T-helper 17 cell (primary cell): ENCODE data around the gene HFM1. TPM values are rescaled to one million over a fixed set of nuclear protein-coding genes. Genes with fewer than 3 reads are reported as not detected.
A peak's percentile ranks its signal among the peaks of the same experiment; 100 is the strongest.
"Not testable (repeated sequence)": the region's sequence is repeated elsewhere in the genome, so short reads cannot be mapped to it uniquely, and the experiment has no call there.

Experiments used
- ATAC-seq: fragments of 150-1000 bp; cut with Tn5 transposase; 2 replicates; pipeline ENCODE4 v1.10.0; 2021; ENCODE audit warnings: mild to moderate bottlenecking, moderate library complexity
- DNase-seq, 3 donors: peaks; one replicate each; pipeline versions ENCODE4 v3.0.0 to v3.0.0-alpha.2; 2020 to 2021
- H3K9me3 ChIP-seq: one replicate; pipeline ENCODE4 v1.7.0; 2013; ENCODE audit warnings: low read length, mild to moderate bottlenecking; ENCODE audit not compliant: control insufficient read depth, poor library complexity, severe bottlenecking
- H3K27ac Mint-ChIP-seq: one replicate; pipeline ENCODE4 v1.8.0; 2022; ENCODE audit warnings: mild to moderate bottlenecking, moderate library complexity, mixed read lengths
- H3K27me3 Mint-ChIP-seq: one replicate; pipeline ENCODE4 v1.8.0; 2022; ENCODE audit warnings: mixed read lengths
- H3K36me3 Mint-ChIP-seq: one replicate; pipeline ENCODE4 v1.8.0; 2022; ENCODE audit warnings: low read depth, mixed read lengths
- H3K4me1 Mint-ChIP-seq: one replicate; pipeline ENCODE4 v1.8.0; 2022; ENCODE audit warnings: mild to moderate bottlenecking, mixed read lengths
- H3K4me3 Mint-ChIP-seq: one replicate; pipeline ENCODE4 v1.8.0; 2022; ENCODE audit warnings: mild to moderate bottlenecking, moderate library complexity, mixed read lengths
- total RNA-seq, 4 donors: library from RNA in 2 of 4; stranded (reverse) in 2 of 4; gene quantifications; one replicate each; pipeline ENCODE4 v1.2.3 and lab custom pipeline; 2022 to 2026

The HFM1 gene, protein sequence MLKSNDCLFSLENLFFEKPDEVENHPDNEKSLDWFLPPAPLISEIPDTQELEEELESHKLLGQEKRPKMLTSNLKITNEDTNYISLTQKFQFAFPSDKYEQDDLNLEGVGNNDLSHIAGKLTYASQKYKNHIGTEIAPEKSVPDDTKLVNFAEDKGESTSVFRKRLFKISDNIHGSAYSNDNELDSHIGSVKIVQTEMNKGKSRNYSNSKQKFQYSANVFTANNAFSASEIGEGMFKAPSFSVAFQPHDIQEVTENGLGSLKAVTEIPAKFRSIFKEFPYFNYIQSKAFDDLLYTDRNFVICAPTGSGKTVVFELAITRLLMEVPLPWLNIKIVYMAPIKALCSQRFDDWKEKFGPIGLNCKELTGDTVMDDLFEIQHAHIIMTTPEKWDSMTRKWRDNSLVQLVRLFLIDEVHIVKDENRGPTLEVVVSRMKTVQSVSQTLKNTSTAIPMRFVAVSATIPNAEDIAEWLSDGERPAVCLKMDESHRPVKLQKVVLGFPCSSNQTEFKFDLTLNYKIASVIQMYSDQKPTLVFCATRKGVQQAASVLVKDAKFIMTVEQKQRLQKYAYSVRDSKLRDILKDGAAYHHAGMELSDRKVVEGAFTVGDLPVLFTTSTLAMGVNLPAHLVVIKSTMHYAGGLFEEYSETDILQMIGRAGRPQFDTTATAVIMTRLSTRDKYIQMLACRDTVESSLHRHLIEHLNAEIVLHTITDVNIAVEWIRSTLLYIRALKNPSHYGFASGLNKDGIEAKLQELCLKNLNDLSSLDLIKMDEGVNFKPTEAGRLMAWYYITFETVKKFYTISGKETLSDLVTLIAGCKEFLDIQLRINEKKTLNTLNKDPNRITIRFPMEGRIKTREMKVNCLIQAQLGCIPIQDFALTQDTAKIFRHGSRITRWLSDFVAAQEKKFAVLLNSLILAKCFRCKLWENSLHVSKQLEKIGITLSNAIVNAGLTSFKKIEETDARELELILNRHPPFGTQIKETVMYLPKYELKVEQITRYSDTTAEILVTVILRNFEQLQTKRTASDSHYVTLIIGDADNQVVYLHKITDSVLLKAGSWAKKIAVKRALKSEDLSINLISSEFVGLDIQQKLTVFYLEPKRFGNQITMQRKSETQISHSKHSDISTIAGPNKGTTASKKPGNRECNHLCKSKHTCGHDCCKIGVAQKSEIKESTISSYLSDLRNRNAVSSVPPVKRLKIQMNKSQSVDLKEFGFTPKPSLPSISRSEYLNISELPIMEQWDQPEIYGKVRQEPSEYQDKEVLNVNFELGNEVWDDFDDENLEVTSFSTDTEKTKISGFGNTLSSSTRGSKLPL (N-terminal part only)
- total RNA-seq (not detected), total RNA-seq (lab: John Stamatoyannopoulos, UW) (0 reads per million in 2 donors)

DNA sequence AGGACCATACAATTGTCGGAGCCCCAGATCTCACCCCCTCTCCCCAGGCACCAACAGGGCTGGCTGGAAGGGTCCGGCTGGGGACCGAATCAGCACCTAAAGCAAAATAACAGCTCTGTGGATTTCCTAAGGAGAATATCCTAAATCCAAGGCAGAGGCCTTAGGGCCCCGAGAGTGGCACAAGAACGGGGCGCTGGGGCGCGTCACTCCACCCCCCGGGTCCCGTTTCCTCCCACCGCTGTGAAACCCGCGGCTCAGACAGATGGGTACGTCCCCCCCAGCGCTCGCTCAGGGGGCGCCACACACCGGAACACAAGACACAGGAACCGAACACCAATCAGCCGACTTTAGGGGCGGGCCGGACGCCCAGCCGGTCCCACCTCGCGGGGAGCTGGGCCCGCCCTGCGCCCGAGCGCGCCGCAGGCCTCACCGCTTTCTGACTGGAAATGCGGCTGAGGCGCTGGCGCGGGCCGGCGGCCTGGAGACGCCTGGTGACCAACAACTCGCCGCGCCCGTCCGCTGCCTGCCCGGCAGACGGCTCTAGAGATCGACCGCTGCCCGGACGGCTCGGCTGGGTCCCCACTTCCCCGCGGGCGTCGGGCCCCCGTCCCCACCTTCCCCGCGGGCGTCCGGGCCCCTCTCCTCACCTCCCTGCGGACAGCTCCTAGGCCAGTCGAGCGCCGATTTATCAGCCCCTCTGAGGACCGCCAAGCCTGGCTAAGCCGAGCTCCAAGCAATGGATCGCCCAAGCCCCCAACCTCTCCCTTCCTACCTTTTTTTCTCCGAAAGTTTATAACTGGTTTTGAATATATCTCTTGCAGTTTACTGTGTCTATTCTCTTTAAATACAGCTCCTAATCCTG lies at the start of gene HFM1:
TSS of gene HFM1 (minus strand) at position 687 of the 862 bp plus-strand sequence. CDS start 3,755 bp downstream, outside the sequence.
- Mint-ChIP-seq H3K27me3 (peaks cover 63% of the 10 kb centered on the region), H3K4me3 (peak within 1 kb of the TSS; percentile 80), H3K36me3 (peaks cover 2% of the 10 kb centered on the region), H3K27ac (no peak within 1 kb of the TSS), H3K4me1 (peaks cover 3% of the 10 kb centered on the region)
- ATAC-seq (peak; percentile 66), DNase-seq (no peak)
- H3K9me3 ChIP-seq, result no peaks in the 10 kb centered on the region

DNA sequence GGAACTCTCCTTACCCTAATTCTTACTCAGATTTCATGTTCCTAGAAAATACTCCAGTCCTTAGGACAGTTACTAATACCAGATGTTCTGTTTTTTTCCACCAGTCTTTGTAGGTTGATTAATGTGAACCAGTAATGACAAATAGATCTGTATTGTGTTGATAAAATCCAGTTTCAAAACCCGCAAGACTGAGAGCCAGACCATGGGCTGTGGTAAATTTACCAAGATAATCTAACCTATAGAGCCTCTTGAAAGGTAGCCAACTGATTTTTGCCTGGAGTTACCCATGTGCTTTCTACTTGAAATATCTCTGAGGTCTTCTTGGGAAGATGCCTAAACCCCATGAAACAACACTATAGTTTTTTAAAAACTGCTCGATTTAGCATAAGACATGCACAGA lies 49.5 kb upstream of the HFM1 start:
- DNase-seq (no peak), ATAC-seq (no peak)
- H3K9me3 ChIP-seq, result no peaks in the 10 kb centered on the region
- Mint-ChIP-seq H3K27me3 (peaks cover 6% of the 10 kb centered on the region), H3K27ac (no peak overlapping the region), H3K4me3 (no peak overlapping the region), H3K4me1 (peaks cover 2% of the 10 kb centered on the region), H3K36me3 (no peaks in the 10 kb centered on the region)

GRCh38 chr1:91450260-91450659 lies 45.6 kb upstream of the HFM1 start:
- H3K36me3 Mint-ChIP-seq, result no peaks in the 10 kb centered on the region
- peaks cover 2% of the 10 kb centered on the region for H3K4me1 Mint-ChIP-seq
- no peak overlapping the region for H3K4me3 Mint-ChIP-seq

DNA sequence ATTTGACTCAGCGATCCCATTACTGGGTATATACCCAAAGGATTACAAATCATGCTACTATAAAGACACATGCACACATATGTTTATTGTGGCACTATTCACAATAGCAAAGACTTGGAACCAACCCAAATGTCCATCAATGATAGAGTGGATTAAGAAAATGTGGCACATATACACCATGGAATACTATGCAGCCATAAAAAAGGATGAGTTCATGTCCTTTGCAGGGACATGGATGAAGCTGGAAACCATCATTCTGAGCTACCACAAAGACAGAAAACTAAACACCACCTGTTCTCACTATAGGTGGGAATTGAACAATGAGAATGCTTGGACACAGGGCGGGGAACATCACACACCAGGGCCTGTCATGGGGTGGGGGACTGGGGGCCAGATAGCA lies 43.1 kb upstream of the HFM1 start:
- not testable (repeated sequence) for H3K36me3 Mint-ChIP-seq, H3K9me3 ChIP-seq, H3K4me1 Mint-ChIP-seq, H3K4me3 Mint-ChIP-seq, H3K27ac Mint-ChIP-seq, DNase-seq, ATAC-seq, H3K27me3 Mint-ChIP-seq

More at GRCh38 chr1:91450260-91450659, 45.6 kb upstream of the HFM1 start:
- ATAC-seq (no peak), DNase-seq (no peak)
- Mint-ChIP-seq H3K27ac (no peak overlapping the region), H3K27me3 (peaks cover 6% of the 10 kb centered on the region)
- H3K9me3 ChIP-seq, result no peaks in the 10 kb centered on the region

- H3K27ac Mint-ChIP-seq, ATAC-seq, DNase-seq, H3K4me3 Mint-ChIP-seq, H3K9me3 ChIP-seq, H3K4me1 Mint-ChIP-seq, H3K36me3 Mint-ChIP-seq: not testable (repeated sequence)
- peaks cover 31% of the 10 kb centered on the region for H3K27me3 Mint-ChIP-seq
Measured at GRCh38 chr1:91441980-91442379, 37.3 kb upstream of the HFM1 start.

GRCh38 chr1:91440847-91441246 lies 36.2 kb upstream of the HFM1 start:
- Mint-ChIP-seq H3K36me3 (peaks cover 7% of the 10 kb centered on the region), H3K4me3 (no peak overlapping the region), H3K4me1 (no peaks in the 10 kb centered on the region), H3K27ac (no peak overlapping the region), H3K27me3 (peaks cover 35% of the 10 kb centered on the region)
- DNase-seq (no peak), ATAC-seq (no peak)
- no peaks in the 10 kb centered on the region for H3K9me3 ChIP-seq

DNA sequence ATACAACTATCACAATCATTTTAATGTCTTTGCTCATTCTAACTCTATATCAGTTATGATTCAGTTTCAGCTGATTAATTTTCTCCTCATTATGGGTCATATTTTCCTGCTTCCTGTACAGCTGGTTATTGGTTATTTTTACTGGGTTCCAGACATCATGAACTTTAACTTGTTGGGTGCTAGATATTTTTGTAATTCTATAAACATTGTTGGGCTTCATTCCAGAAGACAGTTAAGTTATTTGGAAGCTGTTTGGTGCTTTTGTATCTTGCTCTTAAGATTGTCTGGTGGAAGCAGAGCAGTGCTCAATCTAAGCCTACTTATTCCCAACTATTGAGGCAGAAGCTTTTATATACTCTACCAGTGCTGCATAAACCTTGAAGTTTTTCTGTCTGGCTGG lies 34.4 kb upstream of the HFM1 start:
- no peak overlapping the region for H3K4me3 Mint-ChIP-seq
- ATAC-seq, result no peak

GRCh38 chr1:91428182-91428798 lies 23.7 kb upstream of the HFM1 start:
- no peak overlapping the region for H3K27ac Mint-ChIP-seq
- H3K27me3 Mint-ChIP-seq, result peaks cover 27% of the 10 kb centered on the region
- H3K9me3 ChIP-seq, result no peaks in the 10 kb centered on the region
- no peak overlapping the region for H3K4me3 Mint-ChIP-seq
- ATAC-seq (no peak), DNase-seq (no peak)
- no peaks in the 10 kb centered on the region for H3K4me1 Mint-ChIP-seq
- peaks cover 2% of the 10 kb centered on the region for H3K36me3 Mint-ChIP-seq

More for the DNA sequence above, 34.4 kb upstream of the HFM1 start:
- H3K9me3 ChIP-seq, result no peaks in the 10 kb centered on the region
- no peak for DNase-seq
- Mint-ChIP-seq H3K36me3 (peaks cover 9% of the 10 kb centered on the region), H3K27me3 (peaks cover 44% of the 10 kb centered on the region), H3K27ac (no peak overlapping the region), H3K4me1 (no peaks in the 10 kb centered on the region)

DNA sequence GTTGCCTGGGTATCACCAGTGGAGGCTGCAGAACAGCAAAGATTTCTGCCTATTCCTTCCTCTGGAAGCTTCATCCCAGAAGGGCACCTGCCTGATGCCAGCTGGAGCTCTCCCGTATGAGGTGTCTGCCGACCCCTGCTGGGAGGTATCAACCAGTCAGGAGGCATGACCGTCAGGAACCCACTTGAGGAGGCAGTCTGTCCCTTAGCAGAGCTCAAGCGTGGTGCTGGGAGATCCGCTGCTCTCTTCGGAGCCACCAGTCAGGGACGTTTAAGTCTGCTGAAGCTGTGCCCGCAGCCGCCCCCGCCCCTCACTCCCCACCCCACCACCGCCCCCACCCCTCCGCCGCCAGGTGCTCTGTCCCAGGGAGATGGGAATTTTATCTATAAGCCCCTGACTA lies 23.1 kb upstream of the HFM1 start:
- H3K4me1 Mint-ChIP-seq, result no peaks in the 10 kb centered on the region
- H3K27ac Mint-ChIP-seq, result no peak overlapping the region
- H3K4me3 Mint-ChIP-seq, result no peak overlapping the region
- H3K36me3 Mint-ChIP-seq, result peaks cover 2% of the 10 kb centered on the region
- ATAC-seq (no peak), DNase-seq (no peak)
- no peaks in the 10 kb centered on the region for H3K9me3 ChIP-seq
- H3K27me3 Mint-ChIP-seq, result peaks cover 21% of the 10 kb centered on the region

GRCh38 chr1:91422523-91422922 lies 17.9 kb upstream of the HFM1 start:
- not testable (repeated sequence) for ATAC-seq, H3K36me3 Mint-ChIP-seq, H3K27ac Mint-ChIP-seq, H3K4me1 Mint-ChIP-seq, H3K9me3 ChIP-seq, H3K4me3 Mint-ChIP-seq, DNase-seq
- H3K27me3 Mint-ChIP-seq, result peaks cover 27% of the 10 kb centered on the region

- Mint-ChIP-seq H3K36me3 (no peaks in the 10 kb centered on the region), H3K4me3 (no peak overlapping the region), H3K27me3 (peaks cover 29% of the 10 kb centered on the region), H3K4me1 (no peaks in the 10 kb centered on the region), H3K27ac (no peak overlapping the region)
- DNase-seq (no peak), ATAC-seq (no peak)
- H3K9me3 ChIP-seq, result no peaks in the 10 kb centered on the region
Measured at GRCh38 chr1:91412371-91412770, 7.7 kb upstream of the HFM1 start.
